GM12878 (cell line): Measurements from ENCODE around the gene MPP1. TPM values are rescaled to one million over a fixed set of nuclear protein-coding genes. Genes with fewer than 3 reads are reported as not detected.

Experiments used
- ATAC-seq: fragments of 200-7000 bp; cut with Tn5 transposase; 3 replicates; pipeline ENCODE4 v1.9.1; 2020; ENCODE audit warnings: mild to moderate bottlenecking, moderate library complexity
- BruUV-seq: library from RNA; stranded (reverse); fragments of 400-500 nt; replicated peaks from 2 replicates; lab custom pipeline; 2021; lab: Mats Ljungman, UMichigan
- CTCF ChIA-PET: fragments of 300-600 bp; sonication (Branson Sonifier 250); formaldehyde crosslinking; extraction: SDS; loops from one replicate; lab custom pipeline; 2021; ENCODE audit warnings: inconsistent platforms; lab: Yijun Ruan, JAX
- POLR2A ChIA-PET: fragments of 350-600 bp; formaldehyde crosslinking; extraction: SDS; loops from one replicate; lab custom pipeline; 2021; ENCODE audit warnings: inconsistent platforms; lab: Charles Lee
- RAD21 ChIA-PET: fragments of 300-600 bp; sonication (Branson Sonifier 250); formaldehyde crosslinking; loops from one replicate; lab custom pipeline; 2023; ENCODE audit warnings: antibody characterized with exemption; ENCODE audit not compliant: unreplicated experiment; lab: Charles Lee
- SMC1A ChIA-PET: fragments of 300-600 bp; sonication (Branson Sonifier 250); formaldehyde crosslinking; loops from one replicate; lab custom pipeline; 2023; ENCODE audit not compliant: unreplicated experiment, uncharacterized antibody; lab: Charles Lee
- DNase-seq: peaks from one replicate; pipeline ENCODE4 v3.0.0-alpha.2; 2011; ENCODE audit warnings: low read depth, low spot score
- FAIRE-seq: peaks from 3 replicates; lab custom pipeline; 2011; peaks lifted over from hg19 to GRCh38; lab: Jason Lieb, UNC
- H2AFZ ChIP-seq: 2 replicates; pipeline ENCODE4 v1.6.0; 2011; ENCODE audit warnings: low read depth, low read length, control low read depth; ENCODE audit not compliant: control insufficient read depth
- H3K27ac ChIP-seq: 2 replicates; pipeline ENCODE4 v1.5.1; 2011; ENCODE audit warnings: control low read depth; ENCODE audit not compliant: control insufficient read depth, insufficient read depth
- H3K27me3 ChIP-seq, 2 experiments: replicated peaks in 1 of 2; 2 replicates each; pipeline versions ENCODE4 v1.6.0 to v1.6.1; 2011; ENCODE audit warnings: low read length in 1 of 2; ENCODE audit not compliant: control insufficient read depth in 2 of 2, insufficient read depth in 2 of 2
- H3K36me3 ChIP-seq, 2 experiments: 2 replicates each; pipeline ENCODE4 v1.5.1; 2011; ENCODE audit warnings: low read length in 1 of 2; ENCODE audit not compliant: control insufficient read depth in 2 of 2, insufficient read depth in 2 of 2
- H3K4me1 ChIP-seq: 2 replicates; pipeline ENCODE4 v1.6.1; 2011; ENCODE audit warnings: mild to moderate bottlenecking, low read length, moderate library complexity, mixed read lengths; ENCODE audit not compliant: control insufficient read depth, insufficient read depth
- H3K4me2 ChIP-seq: 2 replicates; pipeline ENCODE4 v1.6.0; 2011; ENCODE audit warnings: control low read depth; ENCODE audit not compliant: control insufficient read depth, insufficient read depth
- H3K4me3 ChIP-seq: fragments of 200-600 bp; sonication (generic); 2 replicates; pipeline ENCODE4 v1.5.1; 2016
- H3K79me2 ChIP-seq: 2 replicates; pipeline ENCODE4 v1.6.0; 2011; ENCODE audit warnings: low read length; ENCODE audit not compliant: control insufficient read depth, insufficient read depth
- H3K9ac ChIP-seq: 2 replicates; pipeline ENCODE4 v1.8.0; 2011; ENCODE audit warnings: low read length, control low read depth, mixed read lengths; ENCODE audit not compliant: control insufficient read depth, insufficient read depth
- H3K9me3 ChIP-seq: replicated peaks from 3 replicates; pipeline ENCODE4 v1.5.1; 2011; ENCODE audit warnings: mild to moderate bottlenecking, low read length; ENCODE audit not compliant: control insufficient read depth, insufficient read depth
- H4K20me1 ChIP-seq: 2 replicates; pipeline ENCODE4 v1.6.0; 2011; ENCODE audit not compliant: control insufficient read depth, insufficient read depth
- CBX3 ChIP-seq: fragments of 200-600 bp; sonication (generic); IDR thresholded peaks from 2 replicates; pipeline ENCODE4 v1.6.1; 2016; ENCODE audit warnings: low read depth, borderline replicate concordance
- ESRRA ChIP-seq: IDR thresholded peaks from 2 replicates; pipeline ENCODE4 v1.6.1; 2012; ENCODE audit warnings: mild to moderate bottlenecking, low read length, improper control_type of control experiment
- IKZF1 ChIP-seq: fragments of 450-650 bp; conservative IDR thresholded peaks from 2 replicates; pipeline ENCODE4 v1.6.1; 2017; ENCODE audit warnings: antibody characterized with exemption, mild to moderate bottlenecking
- KDM1A ChIP-seq: fragments of 200-600 bp; sonication (generic); IDR thresholded peaks from 2 replicates; pipeline ENCODE4 v1.6.1; 2016; ENCODE audit warnings: borderline replicate concordance
- MEF2A ChIP-seq: IDR thresholded peaks from 2 replicates; pipeline ENCODE4 v1.6.1; 2011; ENCODE audit warnings: low read depth, mild to moderate bottlenecking, low read length, moderate library complexity; ENCODE audit not compliant: insufficient read depth
- MTA2 ChIP-seq: fragments of 450-650 bp; IDR thresholded peaks from 2 replicates; pipeline ENCODE4 v1.6.1; 2016; ENCODE audit warnings: low read depth, mild to moderate bottlenecking, moderate library complexity
- MTA3 ChIP-seq: IDR thresholded peaks from 2 replicates; pipeline ENCODE4 v1.6.1; 2012; ENCODE audit warnings: low read length, inconsistent platforms, borderline replicate concordance
- NRF1 ChIP-seq: conservative IDR thresholded peaks from 2 replicates; pipeline ENCODE4 v1.6.1; 2011; ENCODE audit warnings: mild to moderate bottlenecking, low read depth, low read length, improper control_type of control experiment
- RB1 ChIP-seq: fragments of 450-650 bp; formaldehyde crosslinking; IDR thresholded peaks from 2 replicates; pipeline ENCODE4 v1.6.1; 2017; ENCODE audit warnings: mild to moderate bottlenecking, borderline replicate concordance
- SUPT20H ChIP-seq: IDR thresholded peaks from 2 replicates; pipeline ENCODE4 v1.6.1; 2011; ENCODE audit warnings: low read depth, mild to moderate bottlenecking, low read length, moderate library complexity, borderline replicate concordance; ENCODE audit not compliant: control insufficient read depth
- WGBS: methylation state at CpG from one replicate; pipeline ENCODE4 v1.1.6; 2016; ENCODE audit warnings: low lambda C conversion rate; ENCODE audit not compliant: insufficient replicate concordance, insufficient coverage; ENCODE audit errors: missing lambda C conversion rate; 5-methylcytosine and 5-hydroxymethylcytosine counted together
- in situ Hi-C: fragments of 300-500 bp; cut with MboI; formaldehyde crosslinking; loops from 9 replicates; pipeline ENCODE4 v1.14.3; 2018; ENCODE audit warnings: mixed read lengths
- intact Hi-C: fragments of 100-400 bp; cut with micrococcal nuclease; formaldehyde crosslinking; loops from one replicate; pipeline ENCODE4 v1.14.2; 2022; ENCODE audit not compliant: unreplicated experiment
- polyA plus RNA-seq, 11 experiments: library from polyadenylated mRNA; depleted of rRNA in 4 of 11; unstranded in 6 of 11; stranded (reverse) in 5 of 11; fragments of >200 nt; fragmentation: Nextera tagmentation in 4 of 11; fragmentation: Illumina TruSeq in 1 of 11; extraction: Ambion mirVana in 4 of 11; extraction: Trizol in 1 of 11; gene quantifications; 1 replicate in 1 of 11; 2 replicates in 10 of 11; pipeline versions ENCODE4 v1.2.1 to v1.2.3, GENCODE V29; 2011 to 2016; ENCODE audit warnings: inconsistent platforms in 2 of 11, missing spikeins in 2 of 11, low read depth in 1 of 11
- total RNA-seq, 4 experiments: library from RNA; depleted of rRNA in 3 of 4; stranded (reverse); fragments of >200 nt in 3 of 4; fragmentation: Illumina TruSeq in 1 of 4; extraction: Trizol in 1 of 4; gene quantifications; 2 replicates each; pipeline versions ENCODE4 v1.2.1 to v1.2.3, GENCODE V29; 2013 to 2021
- TF ChIP-seq, protein P1 (sequence below): fragments of 450-650 bp; IDR thresholded peaks from 2 replicates; pipeline ENCODE4 v1.6.1; 2017; ENCODE audit warnings: low read depth, mild to moderate bottlenecking, moderate library complexity

The MPP1 gene
- total and polyA plus RNA-seq, 10 of the 15 experiments (the other 5 are each of a cell fraction or from before 2014, with no cell fraction given), result 1.9 to 20.1 (median 14.8) TPM

DNA sequence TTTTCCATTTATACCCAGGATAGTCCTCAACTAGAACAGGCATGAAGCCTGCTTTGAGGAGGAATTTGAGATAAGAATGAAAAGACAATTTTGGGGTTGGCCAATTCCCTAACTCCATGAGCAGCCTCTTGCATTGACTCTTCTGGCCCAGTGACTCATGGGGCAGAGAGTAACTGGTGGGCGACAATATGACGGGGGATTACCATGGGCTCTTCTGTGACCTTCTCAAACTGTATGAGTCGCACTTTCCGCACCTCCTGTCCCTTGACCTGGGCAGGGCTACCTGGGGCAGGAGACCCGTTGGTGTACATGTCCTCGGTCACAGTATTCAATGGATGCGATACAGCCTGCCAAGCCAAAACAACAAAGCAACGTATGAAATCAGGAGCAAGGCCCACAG, 13.3 kb downstream of the MPP1 start (continued):
- no peak for TF ChIP-seq RB1
- TF ChIP-seq MEF2A, result no peak
- TF ChIP-seq, protein P1, sequence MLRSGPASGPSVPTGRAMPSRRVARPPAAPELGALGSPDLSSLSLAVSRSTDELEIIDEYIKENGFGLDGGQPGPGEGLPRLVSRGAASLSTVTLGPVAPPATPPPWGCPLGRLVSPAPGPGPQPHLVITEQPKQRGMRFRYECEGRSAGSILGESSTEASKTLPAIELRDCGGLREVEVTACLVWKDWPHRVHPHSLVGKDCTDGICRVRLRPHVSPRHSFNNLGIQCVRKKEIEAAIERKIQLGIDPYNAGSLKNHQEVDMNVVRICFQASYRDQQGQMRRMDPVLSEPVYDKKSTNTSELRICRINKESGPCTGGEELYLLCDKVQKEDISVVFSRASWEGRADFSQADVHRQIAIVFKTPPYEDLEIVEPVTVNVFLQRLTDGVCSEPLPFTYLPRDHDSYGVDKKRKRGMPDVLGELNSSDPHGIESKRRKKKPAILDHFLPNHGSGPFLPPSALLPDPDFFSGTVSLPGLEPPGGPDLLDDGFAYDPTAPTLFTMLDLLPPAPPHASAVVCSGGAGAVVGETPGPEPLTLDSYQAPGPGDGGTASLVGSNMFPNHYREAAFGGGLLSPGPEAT, result no peak

DNA sequence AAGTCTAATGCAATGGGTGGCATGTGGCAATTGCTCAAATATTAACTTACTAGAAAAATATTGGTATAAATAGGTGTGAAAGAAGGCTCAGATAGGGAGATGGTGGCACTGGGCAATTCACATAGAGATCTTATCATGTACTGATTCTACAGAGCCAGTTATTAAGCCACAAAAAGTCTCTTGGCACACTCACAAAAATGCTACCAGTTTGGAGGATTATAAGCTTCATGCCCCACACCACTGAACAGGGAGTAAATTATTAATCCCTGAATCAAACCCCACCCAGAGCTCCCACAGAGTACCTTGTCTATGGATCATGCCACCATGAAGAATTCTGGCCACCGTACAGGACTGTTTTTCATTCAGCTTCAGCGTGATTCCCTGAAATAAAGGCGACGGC, 13.8 kb downstream of the MPP1 start:
- ChIA-PET RAD21 (no interaction called here), SMC1A (no interaction called here), POLR2A (no interaction called here), CTCF (interaction anchor here (0.6 kb wide), 1 partner anchor 425 kb away, joined by 3 read pairs; the partner anchor contains the start of gene VBP1)
- H3K36me3 ChIP-seq, result no peaks in the 10 kb centered on the region
- H3K27ac ChIP-seq, result no peak overlapping the region
- DNase-seq (no peak), FAIRE-seq (no peak), ATAC-seq (no peak)
- no peak overlapping the region for H3K4me3 ChIP-seq
- H3K4me2 ChIP-seq, result no peak overlapping the region
- BruUV-seq, result no TSS peak
- TF ChIP-seq SUPT20H, result no peak
- no peaks in the 10 kb centered on the region for H3K9me3 ChIP-seq
- no peaks in the 10 kb centered on the region for H4K20me1 ChIP-seq
- WGBS, result 71% methylated on average over 4 of the region's 4 CpGs
- H3K4me1 ChIP-seq, result no peaks in the 10 kb centered on the region
- no peak overlapping the region for H2AFZ ChIP-seq
- H3K27me3 ChIP-seq, result no peaks in the 10 kb centered on the region
- intact Hi-C loops (no loop called here), in situ Hi-C loops (no loop called here)
- no peaks in the 10 kb centered on the region for H3K79me2 ChIP-seq
- H3K9ac ChIP-seq, result no peak overlapping the region

DNA sequence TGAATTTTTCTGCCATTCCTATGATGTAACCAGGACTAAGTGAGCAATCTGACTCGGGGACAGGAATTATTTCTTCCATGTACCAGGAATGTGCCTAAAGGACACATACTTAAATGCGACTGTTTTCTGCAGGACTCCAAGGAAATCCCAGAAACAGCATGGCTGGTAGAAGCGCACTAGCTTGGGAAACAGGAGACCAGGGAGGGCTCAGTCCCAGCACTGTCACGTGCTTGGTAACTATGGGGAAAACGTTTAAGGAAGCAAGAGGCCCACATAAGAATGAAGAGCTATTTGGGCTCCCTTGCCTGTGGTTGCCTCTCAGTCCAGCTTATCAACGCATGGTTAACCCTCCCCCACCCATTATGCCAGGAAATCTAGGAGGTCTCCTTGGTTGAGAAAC, 19.6 kb downstream of the MPP1 start:
- SMC1A ChIA-PET, result no interaction called here
- H3K4me3 ChIP-seq, result no peak overlapping the region
- TF ChIP-seq NRF1 (no peak), ESRRA (no peak), IKZF1 (no peak), KDM1A (no peak), MTA2 (no peak), MTA3 (no peak), CBX3 (no peak)
- TF ChIP-seq, all 136 proteins: peak for 0
- Histone ChIP-seq H3K79me2 (no peaks in the 10 kb centered on the region), H3K9me3 (no peaks in the 10 kb centered on the region), H3K4me2 (no peak overlapping the region), H3K36me3 (no peaks in the 10 kb centered on the region), H3K27ac (no peak overlapping the region), H4K20me1 (no peaks in the 10 kb centered on the region), H3K27me3 (no peaks in the 10 kb centered on the region), H3K4me1 (no peaks in the 10 kb centered on the region; the same call in 1 of the 2 replicates), H3K9ac (no peak overlapping the region), H2AFZ (no peak overlapping the region)
- RAD21 ChIA-PET, result no interaction called here
- no peak for DNase-seq
- no peak for FAIRE-seq
- no peak for ATAC-seq
- CTCF ChIA-PET, result no interaction called here
- WGBS, result 54% methylated on average over 6 of the region's 6 CpGs
- no TSS peak for BruUV-seq
- intact Hi-C loops (no loop called here), in situ Hi-C loops (no loop called here)
- POLR2A ChIA-PET, result interaction anchor here (0.5 kb wide), 1 partner anchor 631 kb away, joined by 13 read pairs; no protein-coding TSS in a partner anchor
